B cell (primary cell): ENCODE data around the gene DYDC2.

Experiments used
- CTCF ChIP-seq: fragments of 200-600 bp; IDR thresholded peaks from one replicate; pipeline ENCODE4 v1.8.0; 2022; ENCODE audit warnings: antibody characterized with exemption, mild to moderate bottlenecking
- EZH2 ChIP-seq: IDR thresholded peaks from 2 replicates; pipeline ENCODE4 v1.6.1; 2012; ENCODE audit warnings: borderline replicate concordance, low read depth, mild to moderate bottlenecking, moderate library complexity, low read length; ENCODE audit not compliant: insufficient read depth, poor library complexity, severe bottlenecking

- TF ChIP-seq CTCF (no peak), EZH2 (no peak)
These were observed 51.2 kb downstream of the DYDC2 start for GRCh38 chr10:80407812-80408241.
